Spleen (tissue), 7 donors: Measurements from ENCODE around the gene FGF18.

ENCODE experiments used
- POLR2A ChIP-seq, 3 donors: fragments of 450-650 bp; IDR thresholded peaks; one replicate each; pipeline ENCODE4 v1.5.1; 2017; ENCODE audit warnings: antibody characterized with exemption in 3 of 3, mild to moderate bottlenecking in 1 of 3
- TF ChIP-seq, protein P1 (sequence below), 11 experiments: fragments of 200-600 bp in 7 of 11; fragments of 450-650 bp in 4 of 11; sonication (generic) in 4 of 11; IDR thresholded peaks in 8 of 11; conservative IDR thresholded peaks in 3 of 11; 1 replicate in 7 of 11; 2 replicates in 4 of 11; pipeline versions ENCODE4 v1.4.0 to v1.8.0; 2016 to 2021; ENCODE audit warnings: antibody characterized with exemption in 11 of 11, inconsistent platforms in 4 of 11, mild to moderate bottlenecking in 1 of 11
- donor health status: DM: no; HTN: no; CAD: no; lungs with moderate emphysema.
- donor health status: DM: no; HTN: no; CAD: no.
- donor health status: DM: no; HTN: no; CAD: no.

DNA sequence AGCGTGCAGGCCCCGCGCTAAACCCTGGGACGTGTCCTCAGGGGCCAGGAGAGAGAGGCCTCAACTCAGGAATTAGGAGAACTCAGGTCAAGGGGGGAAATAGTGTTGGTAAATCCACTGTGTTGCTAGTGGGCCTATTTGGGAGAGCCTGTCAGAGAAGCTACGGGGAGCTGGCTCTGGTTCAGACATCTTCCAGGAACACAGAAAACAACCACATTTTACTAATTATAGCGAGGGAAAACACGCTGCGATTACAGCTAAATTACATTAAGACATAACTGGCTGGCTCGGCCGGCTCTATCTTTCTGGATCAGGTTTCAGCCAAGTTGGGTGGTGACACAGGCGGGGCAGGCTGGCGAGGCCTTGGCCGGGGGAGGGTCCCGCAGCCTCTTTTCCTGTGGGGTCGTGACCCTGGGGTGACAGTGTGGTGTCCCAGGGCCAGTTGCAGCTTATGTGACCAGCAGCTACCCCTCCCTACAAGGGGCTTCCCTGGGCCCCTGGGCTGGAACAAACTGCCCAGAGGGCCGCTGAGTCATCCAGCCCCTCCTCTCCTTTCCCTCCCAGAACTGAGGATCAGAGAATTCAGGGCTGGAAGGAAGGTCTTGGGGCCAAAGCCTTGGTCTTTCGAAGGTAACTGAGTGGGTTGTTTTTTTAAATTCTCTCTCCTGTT lies 75.1 kb downstream of the FGF18 start:
- TF ChIP-seq, protein P1, sequence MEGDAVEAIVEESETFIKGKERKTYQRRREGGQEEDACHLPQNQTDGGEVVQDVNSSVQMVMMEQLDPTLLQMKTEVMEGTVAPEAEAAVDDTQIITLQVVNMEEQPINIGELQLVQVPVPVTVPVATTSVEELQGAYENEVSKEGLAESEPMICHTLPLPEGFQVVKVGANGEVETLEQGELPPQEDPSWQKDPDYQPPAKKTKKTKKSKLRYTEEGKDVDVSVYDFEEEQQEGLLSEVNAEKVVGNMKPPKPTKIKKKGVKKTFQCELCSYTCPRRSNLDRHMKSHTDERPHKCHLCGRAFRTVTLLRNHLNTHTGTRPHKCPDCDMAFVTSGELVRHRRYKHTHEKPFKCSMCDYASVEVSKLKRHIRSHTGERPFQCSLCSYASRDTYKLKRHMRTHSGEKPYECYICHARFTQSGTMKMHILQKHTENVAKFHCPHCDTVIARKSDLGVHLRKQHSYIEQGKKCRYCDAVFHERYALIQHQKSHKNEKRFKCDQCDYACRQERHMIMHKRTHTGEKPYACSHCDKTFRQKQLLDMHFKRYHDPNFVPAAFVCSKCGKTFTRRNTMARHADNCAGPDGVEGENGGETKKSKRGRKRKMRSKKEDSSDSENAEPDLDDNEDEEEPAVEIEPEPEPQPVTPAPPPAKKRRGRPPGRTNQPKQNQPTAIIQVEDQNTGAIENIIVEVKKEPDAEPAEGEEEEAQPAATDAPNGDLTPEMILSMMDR (IDR thresholded peaks at IDR 0.05 in 8 of 11, conservative IDR thresholded peaks at IDR 0.05 in 3 of 11): no peak
- TF ChIP-seq POLR2A (IDR thresholded peaks at IDR 0.05): no peak
